ENCODE results near the gene ATG4D. TPM values are rescaled to one million over a fixed set of nuclear protein-coding genes. Genes with fewer than 3 reads are reported as not detected.

The ATG4D gene
- total and polyA plus RNA-seq, 2 experiments from 2014 or later, result 15.1 to 55.5 TPM

GRCh38 chr19:10516671-10517286 lies 26.9 kb upstream of the ATG4D start:
- H3K4me1 ChIP-seq (ENCODE audit: insufficient read depth), result peaks cover 16% of the 10 kb centered on the region
- H3F3A ChIP-seq (replicated peaks; ENCODE audit: low read depth), result peaks cover 21% of the 10 kb centered on the region; the same call in 1 of the 2 replicates
- Mint-ChIP-seq H3K27me3 (ENCODE audit: insufficient read depth, low read depth, poor library complexity) (peaks cover 65% of the 10 kb centered on the region), H3K4me3 (peak overlapping the region; percentile 68), H3K36me3 (ENCODE audit: low read depth) (no peaks in the 10 kb centered on the region; the same call in 2 of the 3 replicates), H3K27ac (no peak overlapping the region), H3K9me3 (no peaks in the 10 kb centered on the region; the same call in 2 of the 3 replicates), H3K4me1 (peaks cover 25% of the 10 kb centered on the region)
- no peaks in the 10 kb centered on the region for H3K79me2 ChIP-seq (replicated peaks; ENCODE audit: insufficient read depth)
- DNase-seq (ENCODE audit: low spot score), result peak; percentile 44
- peak; percentile 1 for ATAC-seq
- peak overlapping the region; percentile 78 for H3K4me3 ChIP-seq
- peak overlapping the region; percentile 95 for H3K4me2 ChIP-seq
- H3K9me2 ChIP-seq (ENCODE audit: insufficient read depth), result no peaks in the 10 kb centered on the region
- no peak overlapping the region for H3K27ac ChIP-seq (ENCODE audit: low read depth)
- H3K27me3 ChIP-seq (ENCODE audit: insufficient read depth), result peaks cover 85% of the 10 kb centered on the region
- no peaks in the 10 kb centered on the region for H3K36me3 ChIP-seq (ENCODE audit: insufficient read depth)
- H4K20me1 ChIP-seq (replicated peaks; ENCODE audit: insufficient read depth), result 0 out of 2 replicates have a peak, but pooled peaks cover 8% of the 10 kb centered on the region
- TF ChIP-seq CREB1 (CRISPR knock-in tag; IDR thresholded peaks at IDR 0.05; ENCODE audit: low read depth) (no peak), ZNF114 (CRISPR knock-in tag; IDR thresholded peaks at IDR 0.05) (no peak), POLR2AphosphoS5 (IDR thresholded peaks at IDR 0.05; ENCODE audit: low read depth) (no peak), EZH2phosphoT487 (IDR thresholded peaks at IDR 0.05; ENCODE audit: unreplicated experiment) (no peak)
- H2AFZ ChIP-seq, result peak overlapping the region; percentile 95

DNA sequence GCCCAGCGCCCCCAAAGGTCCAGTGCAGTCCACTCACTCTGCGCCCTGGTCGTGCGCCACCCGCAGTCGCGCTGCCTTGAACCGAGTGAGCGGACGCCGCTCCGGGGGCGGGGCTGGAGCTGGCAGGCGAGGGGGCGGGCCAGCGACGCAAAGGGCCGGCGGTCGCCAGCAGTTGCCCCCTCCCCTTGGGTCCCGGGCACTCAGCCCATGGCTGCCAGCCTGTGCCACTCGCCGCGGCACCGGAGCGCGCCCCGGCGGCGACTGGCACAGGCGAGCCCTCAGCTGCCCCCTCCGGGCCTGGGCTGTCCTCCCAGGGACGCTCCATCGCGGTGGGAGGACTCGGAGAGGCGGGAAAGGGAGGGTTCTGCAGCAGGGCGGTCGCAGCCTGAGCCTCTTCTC lies 26.3 kb upstream of the ATG4D start, which contains the start of gene S1PR5:
TSS of gene S1PR5 (minus strand) at position 87 of the 399 bp plus-strand sequence. CDS start 2,436 bp downstream, outside the sequence.
- Histone ChIP-seq H3K4me1 (ENCODE audit: insufficient read depth) (peaks cover 16% of the 10 kb centered on the region), H2AFZ (peak within 1 kb of the TSS; percentile 95), H3K27ac (ENCODE audit: low read depth) (no peak within 1 kb of the TSS), H3K79me2 (replicated peaks; ENCODE audit: insufficient read depth) (no peaks in the 10 kb centered on the region), H3K9me2 (ENCODE audit: insufficient read depth) (no peaks in the 10 kb centered on the region), H3K36me3 (ENCODE audit: insufficient read depth) (no peaks in the 10 kb centered on the region), H3K4me2 (peak within 1 kb of the TSS; percentile 95), H4K20me1 (replicated peaks; ENCODE audit: insufficient read depth) (0 out of 2 replicates have a peak, but pooled peaks cover 8% of the 10 kb centered on the region), H3K27me3 (ENCODE audit: insufficient read depth) (peaks cover 80% of the 10 kb centered on the region), H3F3A (replicated peaks; ENCODE audit: low read depth) (peaks cover 21% of the 10 kb centered on the region; the same call in 1 of the 2 replicates), H3K4me3 (peak within 1 kb of the TSS; percentile 78)
- Mint-ChIP-seq H3K27me3 (ENCODE audit: insufficient read depth, low read depth, poor library complexity) (peaks cover 65% of the 10 kb centered on the region), H3K4me3 (peak within 1 kb of the TSS; percentile 68), H3K36me3 (ENCODE audit: low read depth) (no peaks in the 10 kb centered on the region; the same call in 2 of the 3 replicates), H3K4me1 (peaks cover 25% of the 10 kb centered on the region), H3K27ac (no peak within 1 kb of the TSS), H3K9me3 (no peaks in the 10 kb centered on the region; the same call in 2 of the 3 replicates)
- TF ChIP-seq, protein P1, sequence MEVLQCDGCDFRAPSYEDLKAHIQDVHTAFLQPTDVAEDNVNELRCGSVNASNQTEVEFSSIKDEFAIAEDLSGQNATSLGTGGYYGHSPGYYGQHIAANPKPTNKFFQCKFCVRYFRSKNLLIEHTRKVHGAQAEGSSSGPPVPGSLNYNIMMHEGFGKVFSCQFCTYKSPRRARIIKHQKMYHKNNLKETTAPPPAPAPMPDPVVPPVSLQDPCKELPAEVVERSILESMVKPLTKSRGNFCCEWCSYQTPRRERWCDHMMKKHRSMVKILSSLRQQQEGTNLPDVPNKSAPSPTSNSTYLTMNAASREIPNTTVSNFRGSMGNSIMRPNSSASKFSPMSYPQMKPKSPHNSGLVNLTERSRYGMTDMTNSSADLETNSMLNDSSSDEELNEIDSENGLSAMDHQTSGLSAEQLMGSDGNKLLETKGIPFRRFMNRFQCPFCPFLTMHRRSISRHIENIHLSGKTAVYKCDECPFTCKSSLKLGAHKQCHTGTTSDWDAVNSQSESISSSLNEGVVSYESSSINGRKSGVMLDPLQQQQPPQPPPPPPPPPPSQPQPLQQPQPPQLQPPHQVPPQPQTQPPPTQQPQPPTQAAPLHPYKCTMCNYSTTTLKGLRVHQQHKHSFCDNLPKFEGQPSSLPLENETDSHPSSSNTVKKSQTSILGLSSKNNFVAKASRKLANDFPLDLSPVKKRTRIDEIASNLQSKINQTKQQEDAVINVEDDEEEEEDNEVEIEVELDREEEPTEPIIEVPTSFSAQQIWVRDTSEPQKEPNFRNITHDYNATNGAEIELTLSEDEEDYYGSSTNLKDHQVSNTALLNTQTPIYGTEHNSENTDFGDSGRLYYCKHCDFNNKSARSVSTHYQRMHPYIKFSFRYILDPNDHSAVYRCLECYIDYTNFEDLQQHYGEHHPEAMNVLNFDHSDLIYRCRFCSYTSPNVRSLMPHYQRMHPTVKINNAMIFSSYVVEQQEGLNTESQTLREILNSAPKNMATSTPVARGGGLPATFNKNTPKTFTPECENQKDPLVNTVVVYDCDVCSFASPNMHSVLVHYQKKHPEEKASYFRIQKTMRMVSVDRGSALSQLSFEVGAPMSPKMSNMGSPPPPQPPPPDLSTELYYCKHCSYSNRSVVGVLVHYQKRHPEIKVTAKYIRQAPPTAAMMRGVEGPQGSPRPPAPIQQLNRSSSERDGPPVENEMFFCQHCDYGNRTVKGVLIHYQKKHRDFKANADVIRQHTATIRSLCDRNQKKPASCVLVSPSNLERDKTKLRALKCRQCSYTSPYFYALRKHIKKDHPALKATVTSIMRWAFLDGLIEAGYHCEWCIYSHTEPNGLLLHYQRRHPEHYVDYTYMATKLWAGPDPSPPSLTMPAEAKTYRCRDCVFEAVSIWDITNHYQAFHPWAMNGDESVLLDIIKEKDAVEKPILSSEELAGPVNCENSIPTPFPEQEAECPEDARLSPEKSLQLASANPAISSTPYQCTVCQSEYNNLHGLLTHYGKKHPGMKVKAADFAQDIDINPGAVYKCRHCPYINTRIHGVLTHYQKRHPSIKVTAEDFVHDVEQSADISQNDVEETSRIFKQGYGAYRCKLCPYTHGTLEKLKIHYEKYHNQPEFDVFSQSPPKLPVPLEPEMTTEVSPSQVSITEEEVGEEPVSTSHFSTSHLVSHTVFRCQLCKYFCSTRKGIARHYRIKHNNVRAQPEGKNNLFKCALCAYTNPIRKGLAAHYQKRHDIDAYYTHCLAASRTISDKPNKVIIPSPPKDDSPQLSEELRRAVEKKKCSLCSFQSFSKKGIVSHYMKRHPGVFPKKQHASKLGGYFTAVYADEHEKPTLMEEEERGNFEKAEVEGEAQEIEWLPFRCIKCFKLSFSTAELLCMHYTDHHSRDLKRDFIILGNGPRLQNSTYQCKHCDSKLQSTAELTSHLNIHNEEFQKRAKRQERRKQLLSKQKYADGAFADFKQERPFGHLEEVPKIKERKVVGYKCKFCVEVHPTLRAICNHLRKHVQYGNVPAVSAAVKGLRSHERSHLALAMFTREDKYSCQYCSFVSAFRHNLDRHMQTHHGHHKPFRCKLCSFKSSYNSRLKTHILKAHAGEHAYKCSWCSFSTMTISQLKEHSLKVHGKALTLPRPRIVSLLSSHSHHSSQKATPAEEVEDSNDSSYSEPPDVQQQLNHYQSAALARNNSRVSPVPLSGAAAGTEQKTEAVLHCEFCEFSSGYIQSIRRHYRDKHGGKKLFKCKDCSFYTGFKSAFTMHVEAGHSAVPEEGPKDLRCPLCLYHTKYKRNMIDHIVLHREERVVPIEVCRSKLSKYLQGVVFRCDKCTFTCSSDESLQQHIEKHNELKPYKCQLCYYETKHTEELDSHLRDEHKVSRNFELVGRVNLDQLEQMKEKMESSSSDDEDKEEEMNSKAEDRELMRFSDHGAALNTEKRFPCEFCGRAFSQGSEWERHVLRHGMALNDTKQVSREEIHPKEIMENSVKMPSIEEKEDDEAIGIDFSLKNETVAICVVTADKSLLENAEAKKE (CRISPR knock-in tag; IDR thresholded peaks at IDR 0.05), result no peak
- TF ChIP-seq CTCF (conservative IDR thresholded peaks at IDR 0.05; ENCODE audit: low read depth in 2 of 2), result 0 out of 4 replicates have a peak, but pooled peaks of 1 of the 2 experiments have one; percentile 10
- ATAC-seq (peak; percentile 36), DNase-seq (ENCODE audit: low spot score) (peak; percentile 68)

Measured in GM23338 (cell line).